GM19351 (cell line): ENCODE measurements around the gene ANKRD44.
"Not testable (repeated sequence)": the region's sequence is repeated elsewhere in the genome, so short reads cannot be mapped to it uniquely, and the experiment has no call there.

Source experiments
- ATAC-seq: cut with Tn5 transposase; IDR thresholded peaks from one replicate; pipeline ENCODE4 v1.9.1; 2021; ENCODE audit warnings: mild to moderate bottlenecking, moderate library complexity; ENCODE audit not compliant: unreplicated experiment

The ANKRD44 gene

DNA sequence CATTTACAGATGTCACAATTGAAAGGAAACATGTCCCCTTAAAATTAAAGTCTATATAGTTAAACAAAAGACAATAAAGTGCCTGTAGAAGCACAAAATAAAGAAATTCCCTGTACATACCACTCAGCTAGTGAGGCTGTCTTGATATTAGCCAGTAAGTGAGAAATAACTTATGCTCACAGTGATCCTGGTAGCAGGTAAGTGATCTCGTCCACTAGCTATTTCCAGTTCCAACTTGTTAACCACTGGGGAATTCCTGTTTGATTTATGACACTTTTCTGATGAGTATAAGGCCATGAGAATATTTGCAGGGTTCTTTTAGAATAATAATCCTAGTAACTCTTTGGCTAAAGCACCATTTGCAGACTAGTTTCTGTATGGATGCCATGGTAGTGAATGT lies 256.1 kb downstream of the ANKRD44 start:
- ATAC-seq = no peak

GRCh38 chr2:197052356-197052755 lies 258.2 kb downstream of the ANKRD44 start:
- no peak for ATAC-seq

DNA sequence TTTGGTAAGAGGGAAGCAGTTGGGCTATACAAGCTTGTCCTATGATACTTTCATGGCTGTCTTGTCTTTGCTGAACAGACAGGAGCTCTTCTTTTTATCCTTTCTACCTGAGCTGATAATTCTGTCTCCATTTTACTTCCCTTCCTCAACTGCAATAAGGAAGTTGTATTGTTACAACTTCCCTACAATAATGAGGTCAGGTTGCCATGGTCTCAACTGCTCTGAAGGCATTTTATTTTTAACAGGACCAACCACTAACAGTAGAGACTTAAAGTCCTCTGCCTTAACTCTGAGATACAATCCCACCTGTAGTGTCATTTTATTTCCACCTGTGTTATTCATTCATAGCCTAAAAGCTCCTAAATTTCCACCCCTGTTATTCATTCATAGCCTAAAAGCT lies 265.5 kb downstream of the ANKRD44 start:
- ATAC-seq = no peak

DNA sequence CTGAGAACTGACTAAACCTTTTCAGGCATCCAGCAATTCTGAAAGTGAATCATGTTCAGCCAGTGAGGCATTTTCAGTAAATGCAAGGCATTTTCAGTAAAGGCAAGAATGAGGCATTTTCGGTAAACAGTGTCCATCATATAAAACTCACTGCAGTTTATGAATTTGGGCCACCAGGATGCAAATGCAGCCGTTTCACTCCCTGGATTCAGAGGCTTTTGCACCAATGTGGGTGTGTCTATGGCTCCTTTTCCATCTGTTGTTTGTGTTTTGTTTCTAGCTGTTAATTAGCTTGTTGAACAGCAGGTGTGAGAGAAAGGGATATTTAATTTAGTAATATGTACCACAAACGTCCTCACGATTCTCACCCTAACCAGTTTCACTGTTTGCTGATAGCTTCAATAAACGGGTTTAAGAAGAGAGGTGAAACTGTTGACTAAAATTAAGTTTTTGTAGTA lies 267.8 kb downstream of the ANKRD44 start:
- peak; percentile 55 for ATAC-seq

GRCh38 chr2:197037863-197038398 lies 272.6 kb downstream of the ANKRD44 start:
- ATAC-seq = no peak

DNA sequence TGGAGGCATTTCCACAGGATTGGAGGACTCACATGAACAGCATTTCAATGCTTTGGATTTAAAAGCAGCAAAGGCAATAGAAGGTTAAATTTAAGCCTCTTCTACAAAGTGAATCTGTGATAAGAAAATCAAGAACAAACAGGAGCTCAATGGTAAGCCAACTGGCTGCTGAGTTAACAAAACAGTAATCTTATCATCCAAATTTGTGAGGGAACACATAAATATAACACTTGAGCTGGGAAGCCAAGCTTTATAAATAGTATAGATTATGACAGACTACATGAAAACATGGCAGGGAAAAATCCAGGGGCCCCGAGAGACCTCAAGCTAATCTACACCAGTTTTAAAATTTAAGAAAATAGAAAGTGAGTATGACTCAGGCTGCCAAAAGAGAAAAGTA lies 275.6 kb downstream of the ANKRD44 start:
- no peak for ATAC-seq

- ATAC-seq = no peak
Observed at GRCh38 chr2:197034292-197034691, 276.3 kb downstream of the ANKRD44 start.

DNA sequence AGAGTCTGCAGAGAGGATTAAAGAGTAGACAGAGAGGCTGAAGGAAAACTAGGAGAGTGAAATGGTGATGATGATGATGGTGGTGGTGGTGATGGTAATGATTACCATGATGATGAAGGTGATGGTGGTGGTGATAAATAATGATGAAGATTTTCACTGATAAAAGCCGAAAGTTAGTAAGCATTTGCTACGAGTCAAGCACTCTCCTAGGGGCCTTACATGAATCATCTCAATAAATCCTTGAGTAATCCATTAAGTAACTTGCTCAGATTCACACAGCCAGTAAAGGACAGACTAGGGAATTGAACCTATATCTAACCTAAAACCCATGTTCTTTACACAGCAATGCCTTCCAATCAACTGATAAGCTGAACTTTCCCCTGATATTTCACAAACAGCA lies 277.4 kb downstream of the ANKRD44 start:
- ATAC-seq = no peak

DNA sequence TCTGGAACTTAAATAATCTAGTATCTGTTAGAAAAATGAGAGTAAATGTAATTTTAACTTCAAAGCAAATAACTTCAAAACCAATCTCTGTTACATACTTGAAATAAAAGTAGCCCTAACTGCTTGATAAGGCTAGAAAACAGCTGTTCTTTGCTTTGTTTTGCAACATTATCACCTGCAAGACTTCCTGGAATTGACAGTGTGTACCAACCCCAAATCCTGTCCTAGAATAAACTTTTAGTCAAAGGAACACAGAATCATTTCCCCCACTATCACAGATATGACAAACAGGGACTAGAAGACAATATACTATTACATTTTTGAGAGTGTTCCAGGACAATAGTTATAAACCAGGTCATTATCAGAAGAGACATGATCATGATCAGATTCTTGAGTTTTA lies 278.8 kb downstream of the ANKRD44 start:
- ATAC-seq = no peak

DNA sequence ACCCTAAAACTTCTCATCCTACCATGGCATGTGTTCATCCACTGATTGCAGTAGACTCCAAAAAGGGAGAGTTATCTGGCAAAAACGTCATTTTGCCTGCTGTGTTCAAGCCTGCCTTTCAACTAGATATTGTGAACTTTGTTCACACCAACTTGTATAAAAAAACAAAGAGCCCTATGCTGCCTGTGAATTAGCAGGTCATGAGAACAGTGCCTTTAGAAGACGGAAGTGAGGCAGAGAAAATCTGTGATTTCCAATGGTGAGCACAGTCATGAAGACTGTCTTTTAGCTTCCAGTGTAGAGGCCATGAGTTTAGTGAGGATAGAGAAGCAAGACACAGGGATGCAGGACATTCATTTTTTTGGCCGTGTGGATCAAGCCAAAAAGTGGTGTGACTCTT lies 280.5 kb downstream of the ANKRD44 start:
- no peak for ATAC-seq

DNA sequence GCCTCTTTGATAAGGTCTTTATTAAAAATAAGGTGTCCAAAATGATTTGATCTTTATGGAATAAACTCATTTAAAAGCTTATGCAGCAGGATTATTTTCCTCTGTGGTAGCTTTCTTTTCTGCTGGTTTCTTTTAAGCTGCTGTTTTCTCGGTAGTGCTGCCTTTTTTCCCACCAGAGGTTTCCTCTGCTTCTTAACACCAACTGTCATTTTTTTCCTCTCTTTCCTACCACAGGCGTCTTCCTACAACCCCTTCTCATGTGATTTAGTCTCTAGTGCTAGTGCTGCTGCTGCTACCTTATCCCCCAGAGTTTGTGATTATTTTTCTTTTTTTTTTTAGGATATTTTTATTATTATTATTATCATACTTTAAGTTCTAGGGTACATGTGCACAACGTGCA lies 281.9 kb downstream of the ANKRD44 start:
- no peak for ATAC-seq

DNA sequence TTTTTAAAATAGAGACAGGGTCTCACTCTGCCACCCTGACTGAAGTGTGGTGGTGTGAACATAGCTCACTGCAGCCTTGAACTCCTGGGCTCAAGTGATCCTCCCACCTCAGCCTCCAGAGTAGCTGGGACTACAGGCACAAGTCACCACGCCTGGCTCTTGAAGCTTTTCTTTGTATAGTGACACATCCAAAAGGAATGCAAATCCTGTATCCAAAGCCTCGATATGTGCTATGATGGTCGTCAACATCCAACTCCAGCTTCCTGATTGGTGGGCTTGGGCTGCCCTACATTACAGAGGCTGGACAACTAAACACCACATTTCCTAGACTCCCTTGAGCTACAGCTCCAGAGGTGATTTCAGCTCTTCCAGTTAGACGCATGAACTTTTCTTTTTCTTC lies 282.4 kb downstream of the ANKRD44 start:
- ATAC-seq = no peak

DNA sequence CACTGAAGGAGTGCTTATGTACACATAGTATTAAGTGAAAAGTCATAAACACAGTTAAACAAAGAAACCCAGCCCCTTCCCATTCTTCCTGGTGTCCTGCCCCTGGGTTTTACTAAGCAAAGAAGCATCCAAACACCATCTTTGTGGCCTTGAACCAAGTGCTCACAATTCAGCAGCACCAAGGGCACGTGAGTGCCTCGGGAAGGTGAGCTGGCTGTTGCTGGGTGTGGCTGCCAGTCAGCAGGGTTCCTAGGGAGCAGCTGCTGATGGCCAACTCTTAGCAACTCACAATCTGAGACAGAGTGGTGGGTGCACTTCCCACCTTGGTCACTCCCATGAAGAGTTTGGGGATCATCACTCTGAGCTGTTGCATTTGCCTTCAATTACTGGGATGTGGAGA lies 286.4 kb downstream of the ANKRD44 start:
- no peak for ATAC-seq

- ATAC-seq = not testable (repeated sequence)
Observed at GRCh38 chr2:197020921-197021320, 289.7 kb downstream of the ANKRD44 start.

DNA sequence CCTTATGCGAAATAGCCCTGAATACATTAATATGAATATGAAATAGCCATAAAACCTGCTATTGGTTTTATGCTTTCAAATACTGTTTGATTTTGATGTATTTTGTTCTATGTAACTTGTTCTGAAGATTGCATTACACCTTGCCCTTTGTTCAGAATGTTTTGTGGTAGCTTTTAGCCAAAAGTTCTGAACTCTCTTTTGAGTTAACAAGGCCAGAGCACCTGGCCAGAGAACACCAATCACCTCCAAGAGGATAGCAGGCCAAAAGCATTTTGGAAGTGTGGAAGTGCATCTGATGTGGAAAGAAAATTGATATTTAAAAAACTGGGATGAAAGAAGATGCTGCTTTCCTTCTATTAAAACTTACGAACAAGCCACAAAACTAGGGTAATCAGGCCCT lies 297.5 kb downstream of the ANKRD44 start:
- ATAC-seq = no peak

DNA sequence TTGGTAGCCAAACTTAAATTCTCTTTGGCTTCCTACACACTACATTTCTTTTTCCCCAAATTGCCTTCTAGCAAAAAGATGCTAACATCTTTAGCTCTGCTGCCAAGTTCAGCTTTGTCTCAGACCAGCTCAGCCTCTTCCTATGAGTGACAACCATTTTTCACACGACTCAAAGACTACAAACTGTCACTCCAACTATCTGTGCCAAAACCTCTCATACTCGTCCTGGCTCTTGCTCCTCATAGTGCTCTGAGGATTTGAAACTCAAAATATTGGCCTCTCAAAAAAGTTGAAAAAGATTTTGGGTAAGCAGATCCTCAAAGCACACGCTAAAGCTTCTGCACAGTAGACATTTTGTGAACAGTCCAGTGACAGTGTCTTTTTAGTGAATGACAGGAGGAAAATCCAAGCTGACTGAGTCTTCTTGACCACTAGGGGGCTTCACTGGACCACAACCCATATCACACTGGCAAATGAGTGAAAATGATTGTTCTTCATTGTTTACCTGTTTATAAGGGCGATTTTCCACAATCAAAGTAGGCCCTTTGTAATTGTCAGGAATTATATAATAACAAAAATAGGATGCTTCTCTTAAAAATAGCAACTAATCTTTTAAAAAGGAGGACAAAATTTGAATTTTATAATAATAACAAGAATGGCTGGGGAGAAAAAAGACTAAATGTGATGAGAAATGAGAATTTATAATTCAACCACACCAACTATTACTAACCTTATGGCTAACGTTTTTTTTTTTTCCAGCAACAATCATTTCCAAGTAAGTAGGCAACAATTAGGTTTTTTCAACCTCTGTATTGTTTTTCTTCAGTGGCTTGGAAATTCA lies 298.6 kb downstream of the ANKRD44 start:
- ATAC-seq = peak; percentile 78

DNA sequence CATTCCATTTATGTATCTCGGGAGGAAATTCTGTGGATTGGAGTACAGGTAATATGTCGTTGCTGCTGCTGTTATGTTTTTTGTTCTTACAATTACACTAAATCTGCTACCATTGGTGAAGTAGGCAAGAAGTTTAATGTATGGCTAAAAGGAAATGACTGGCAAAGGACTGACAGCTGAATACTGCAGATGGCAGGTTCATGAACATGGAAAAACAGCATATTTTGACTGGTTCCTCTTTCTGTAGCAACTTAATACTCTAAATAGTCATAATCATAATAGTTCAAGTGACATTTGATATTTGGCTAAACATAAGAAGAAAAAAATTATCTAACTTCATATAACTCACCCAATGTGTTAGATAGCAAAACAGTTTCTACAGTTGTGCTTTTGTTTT lies 299.6 kb downstream of the ANKRD44 start:
- no peak for ATAC-seq

DNA sequence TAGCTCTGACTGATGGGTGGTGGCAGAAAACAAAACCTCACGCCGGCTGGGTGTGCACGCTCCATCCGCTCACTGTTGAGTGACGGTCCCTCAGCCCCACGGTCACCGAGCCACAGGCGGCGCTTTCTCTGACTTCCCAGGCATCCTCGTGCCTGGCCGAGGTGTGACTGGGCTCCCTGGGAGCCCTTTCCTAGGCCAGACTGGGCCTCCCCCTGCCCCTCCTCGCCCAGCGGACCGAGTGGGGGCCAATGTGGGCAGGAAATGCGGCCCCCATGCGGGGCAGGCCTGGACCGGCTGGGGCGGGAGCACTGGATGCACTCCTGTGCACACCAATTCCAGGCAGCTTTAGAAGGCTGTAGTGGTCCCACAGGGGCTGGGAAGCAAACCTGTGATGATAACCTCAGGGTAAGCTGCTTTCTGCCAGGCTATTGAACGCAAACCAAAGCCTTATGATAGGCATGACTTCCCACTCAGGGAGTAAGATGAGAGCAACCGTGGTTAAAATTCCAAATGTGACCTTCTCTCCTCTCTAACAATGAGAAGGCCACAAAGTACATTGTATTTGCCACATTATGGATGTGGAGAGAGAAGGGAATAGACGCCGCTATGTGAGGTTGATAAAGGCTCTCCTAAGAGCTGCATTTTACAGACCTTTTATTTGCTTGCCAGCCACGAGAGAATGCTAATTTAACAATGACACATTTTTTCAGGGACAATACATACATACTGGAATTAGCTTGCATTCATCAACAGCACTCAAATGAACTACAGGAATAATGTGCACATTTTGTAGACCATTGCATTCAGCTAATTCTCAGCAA lies 300.2 kb downstream of the ANKRD44 start:
- ATAC-seq = no peak

DNA sequence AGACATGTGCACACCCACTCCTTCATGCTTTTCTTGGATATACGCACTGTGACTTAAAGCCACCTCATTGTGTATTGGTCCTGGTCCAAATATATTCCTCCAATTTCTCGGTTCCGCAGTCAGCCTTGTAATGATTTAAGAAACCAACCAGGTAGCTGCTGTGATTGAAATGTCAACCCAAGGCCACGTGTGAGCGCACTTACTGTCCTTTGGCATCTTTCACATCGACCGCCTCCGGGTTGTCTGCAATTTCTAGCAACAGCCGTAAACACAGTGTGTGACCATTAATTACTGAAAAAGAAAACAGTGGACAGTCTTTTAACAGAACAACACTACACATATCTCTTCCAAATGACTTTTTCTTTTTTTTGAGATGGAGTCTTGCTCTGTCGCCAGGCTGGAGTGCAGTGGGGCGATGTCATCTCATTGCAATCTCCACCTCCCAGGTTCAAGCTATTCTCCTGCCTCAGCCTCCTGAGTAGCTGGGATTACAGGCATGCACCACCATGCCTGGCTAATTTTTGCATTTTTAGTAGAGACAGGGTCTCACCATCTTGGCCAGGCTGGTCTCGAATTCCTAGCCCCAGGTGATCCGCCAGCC lies 301.7 kb downstream of the ANKRD44 start:
- ATAC-seq = not testable (repeated sequence)

DNA sequence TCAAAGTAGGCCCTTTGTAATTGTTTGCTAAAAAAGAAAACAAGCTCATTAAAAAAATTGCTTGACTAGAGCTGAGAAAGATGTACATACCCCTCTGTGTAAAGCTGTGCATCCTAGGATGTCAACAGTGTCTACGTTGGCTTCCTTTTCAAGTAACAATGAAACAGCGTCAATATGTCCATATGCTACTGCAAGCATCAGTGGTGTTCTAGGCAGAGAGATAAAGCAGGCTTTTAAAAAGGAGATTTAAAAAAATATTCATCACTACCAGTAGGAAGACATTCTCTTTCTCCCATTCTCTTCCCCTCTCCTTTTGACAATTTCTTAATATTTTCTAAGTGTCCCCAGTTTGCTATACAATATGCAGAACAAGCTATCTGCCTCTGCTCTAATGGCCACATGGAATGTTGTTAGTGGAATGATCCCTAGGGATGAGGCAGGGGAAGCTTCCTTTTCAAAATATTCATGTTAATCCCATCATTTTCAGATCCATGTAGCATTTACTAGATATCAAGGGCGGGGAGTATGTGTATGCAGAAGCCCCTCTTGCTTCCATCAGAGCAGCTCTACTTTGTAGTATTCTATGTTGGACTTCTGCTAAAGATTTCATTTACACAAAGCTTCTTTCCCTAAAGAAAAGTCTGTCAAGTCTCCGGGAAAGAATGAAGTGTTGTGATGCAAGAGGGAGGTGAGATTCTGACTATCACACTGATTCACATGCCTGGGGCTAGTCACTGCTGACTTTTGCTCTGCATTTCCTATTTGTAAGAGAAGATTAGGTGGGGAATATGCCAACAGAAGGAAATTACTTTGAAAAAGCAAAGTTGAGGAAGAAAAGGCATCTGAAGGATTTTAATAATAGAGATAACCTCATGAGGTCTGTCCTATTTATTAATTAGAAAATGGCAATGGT lies 302.6 kb downstream of the ANKRD44 start:
- ATAC-seq = no peak
